ENCODE measurements around the gene PDE1A.

DNA sequence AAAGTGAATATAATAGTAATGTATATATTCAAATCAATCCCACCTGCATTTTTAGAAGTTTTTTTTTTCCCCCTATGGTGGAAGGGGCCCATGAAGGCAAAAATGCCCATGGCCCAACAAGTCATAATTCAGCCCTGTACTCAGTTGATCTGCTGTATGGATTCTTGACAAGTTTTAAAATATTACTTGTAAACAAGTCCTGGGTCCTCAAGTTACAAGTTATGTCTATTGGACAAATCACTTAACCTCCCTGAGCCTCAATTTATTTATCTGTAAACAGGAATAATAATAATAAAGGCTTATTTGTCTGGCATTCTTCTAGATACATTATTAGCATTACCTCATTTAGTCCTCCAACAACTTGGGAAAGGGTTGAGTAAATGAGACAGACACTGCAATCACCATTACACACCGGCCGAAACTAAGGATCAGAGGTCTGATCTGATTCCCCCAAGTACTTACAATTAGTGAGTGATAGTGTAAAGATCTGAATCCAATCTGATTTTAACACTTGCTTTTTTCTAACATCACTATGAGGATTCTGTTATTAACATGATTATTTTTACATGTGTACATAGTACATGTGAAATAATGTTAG is 66.1 kb downstream of the PDE1A start:
- no peak for TF ChIP-seq CTCF (tag by site-specific recombination; IDR thresholded peaks at IDR 0.05)
- no peak for TF ChIP-seq TCF7L2 (IDR thresholded peaks at IDR 0.05; ENCODE audit: borderline replicate concordance, low read depth, low read length)
- TF ChIP-seq MYNN (tag by site-specific recombination; IDR thresholded peaks at IDR 0.05; ENCODE audit: borderline replicate concordance), result no peak
- no peak for TF ChIP-seq ZNF292 (tag by site-specific recombination; IDR thresholded peaks at IDR 0.05; ENCODE audit: borderline replicate concordance, low read depth)
- TF ChIP-seq ZNF843 (tag by site-specific recombination; IDR thresholded peaks at IDR 0.05), result no peak
- TF ChIP-seq, protein P1, sequence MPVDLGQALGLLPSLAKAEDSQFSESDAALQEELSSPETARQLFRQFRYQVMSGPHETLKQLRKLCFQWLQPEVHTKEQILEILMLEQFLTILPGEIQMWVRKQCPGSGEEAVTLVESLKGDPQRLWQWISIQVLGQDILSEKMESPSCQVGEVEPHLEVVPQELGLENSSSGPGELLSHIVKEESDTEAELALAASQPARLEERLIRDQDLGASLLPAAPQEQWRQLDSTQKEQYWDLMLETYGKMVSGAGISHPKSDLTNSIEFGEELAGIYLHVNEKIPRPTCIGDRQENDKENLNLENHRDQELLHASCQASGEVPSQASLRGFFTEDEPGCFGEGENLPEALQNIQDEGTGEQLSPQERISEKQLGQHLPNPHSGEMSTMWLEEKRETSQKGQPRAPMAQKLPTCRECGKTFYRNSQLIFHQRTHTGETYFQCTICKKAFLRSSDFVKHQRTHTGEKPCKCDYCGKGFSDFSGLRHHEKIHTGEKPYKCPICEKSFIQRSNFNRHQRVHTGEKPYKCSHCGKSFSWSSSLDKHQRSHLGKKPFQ (tag by site-specific recombination; IDR thresholded peaks at IDR 0.05), result no peak
- TF ChIP-seq ZNF391 (tag by site-specific recombination; IDR thresholded peaks at IDR 0.05; ENCODE audit: borderline replicate concordance, low read depth), result no peak
